ENCODE results near the gene ZNF532.
A peak's percentile ranks its signal among the peaks of the same experiment; 100 is the strongest.
"Not testable (repeated sequence)": the region's sequence is repeated elsewhere in the genome, so short reads cannot be mapped to it uniquely, and the experiment has no call there.

ZNF532 gene

GRCh38 chr18:58905777-58906428, 41.2 kb downstream of the ZNF532 start:
- no peak for DNase-seq

DNA sequence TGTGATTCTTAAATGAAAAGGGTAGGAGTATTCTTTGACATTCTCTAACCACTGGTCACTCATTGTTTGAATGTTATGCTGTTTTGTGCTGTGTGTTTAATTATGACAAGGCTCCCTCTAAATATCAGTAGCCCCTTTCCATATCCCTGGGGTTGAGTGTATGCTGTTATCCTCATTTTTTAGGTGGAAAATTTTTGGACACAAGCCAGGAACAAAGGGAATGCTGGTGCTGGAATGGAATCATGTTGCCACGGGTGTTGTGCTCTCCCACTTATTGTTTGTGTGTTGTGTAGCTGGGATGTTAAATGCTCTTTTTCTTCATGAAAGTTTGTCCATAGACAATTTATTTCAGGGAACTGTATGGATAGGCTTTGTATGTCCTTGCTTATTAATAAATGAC, 43.3 kb downstream of the ZNF532 start:
- no peak for DNase-seq

GRCh38 chr18:58909521-58909920, 44.8 kb downstream of the ZNF532 start:
- no peak for DNase-seq

GRCh38 chr18:58911241-58911640, 46.6 kb downstream of the ZNF532 start:
- no peak for DNase-seq

DNA sequence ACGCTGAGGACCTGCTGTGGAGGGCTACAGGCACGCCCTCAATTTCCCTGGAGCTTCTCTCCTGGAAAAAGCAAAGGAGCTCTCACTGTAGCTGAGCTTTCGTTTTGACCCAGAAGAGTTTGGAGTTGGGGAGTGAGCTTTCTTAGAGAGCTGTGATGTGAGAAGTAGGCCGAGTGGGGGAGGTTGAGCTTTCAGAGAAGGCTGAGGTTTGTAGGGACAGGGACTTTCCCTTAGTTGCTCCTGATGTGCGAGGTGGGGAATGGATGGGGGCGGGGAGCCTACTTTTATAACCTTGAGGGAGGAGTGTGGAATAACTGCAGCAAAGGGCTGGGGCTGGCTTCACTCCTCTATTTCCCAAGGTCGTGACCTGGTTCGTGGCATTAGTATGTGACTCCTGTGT, 47.1 kb downstream of the ZNF532 start:
- no peak for DNase-seq

DNA sequence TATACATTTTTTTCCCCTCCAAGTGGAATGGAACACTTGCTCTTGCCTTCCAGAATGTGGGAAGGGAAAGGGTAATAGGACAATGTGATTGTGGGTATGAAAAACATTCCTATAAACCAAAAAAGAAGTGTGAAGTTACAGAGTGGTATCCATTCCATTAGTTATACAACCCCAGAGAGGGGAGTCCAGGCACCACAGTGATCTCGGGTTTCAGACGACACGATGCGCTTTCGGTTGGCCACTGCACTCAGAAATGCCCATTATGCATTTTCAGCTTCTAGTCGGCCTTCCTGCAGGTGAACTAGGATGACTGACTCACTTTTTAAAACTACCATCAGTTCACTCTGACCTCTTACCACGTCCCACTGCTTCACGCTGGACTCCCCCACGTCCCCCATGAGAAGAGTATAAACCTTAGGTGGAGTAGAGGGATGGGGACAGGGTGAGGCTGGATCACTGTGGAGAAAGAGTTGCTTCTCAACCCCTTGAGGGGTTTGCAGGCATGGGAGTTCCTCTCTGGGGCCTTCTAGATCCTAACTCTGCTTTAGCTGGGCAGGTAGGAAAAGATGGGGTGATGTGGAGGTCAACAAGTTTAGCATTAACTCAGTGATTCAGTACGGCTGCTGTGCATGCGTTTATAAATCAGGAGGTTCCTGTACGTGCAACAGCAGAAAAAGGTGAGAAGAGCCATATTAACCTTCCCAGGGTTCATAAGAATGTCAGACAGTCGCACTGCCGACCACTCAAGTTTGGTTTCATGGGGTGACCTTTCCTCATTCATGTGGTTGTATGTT, 50.5 kb downstream of the ZNF532 start:
- no peak for DNase-seq

DNA sequence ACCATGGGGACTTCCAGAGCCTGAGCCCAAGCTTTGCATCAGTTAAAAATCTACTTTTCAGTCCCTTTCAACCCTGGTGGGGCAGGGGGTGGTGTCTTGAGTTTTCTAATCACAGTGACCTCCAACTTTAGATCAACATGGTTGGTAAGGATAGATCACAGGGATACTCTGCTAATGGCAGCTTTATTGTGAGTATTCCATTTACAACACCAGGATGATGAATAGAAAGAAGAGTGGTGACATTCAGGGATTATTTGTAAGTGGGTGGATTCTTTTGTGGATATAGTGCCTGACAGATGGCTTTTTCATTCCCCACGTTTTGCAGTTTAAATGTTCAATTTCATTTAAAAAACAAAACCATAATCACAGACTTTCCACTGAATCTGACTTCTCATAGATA, 51.3 kb downstream of the ZNF532 start:
- DNase-seq: no peak

- not testable (repeated sequence) for DNase-seq
These were observed 55.3 kb downstream of the ZNF532 start for GRCh38 chr18:58919934-58920333.

DNA sequence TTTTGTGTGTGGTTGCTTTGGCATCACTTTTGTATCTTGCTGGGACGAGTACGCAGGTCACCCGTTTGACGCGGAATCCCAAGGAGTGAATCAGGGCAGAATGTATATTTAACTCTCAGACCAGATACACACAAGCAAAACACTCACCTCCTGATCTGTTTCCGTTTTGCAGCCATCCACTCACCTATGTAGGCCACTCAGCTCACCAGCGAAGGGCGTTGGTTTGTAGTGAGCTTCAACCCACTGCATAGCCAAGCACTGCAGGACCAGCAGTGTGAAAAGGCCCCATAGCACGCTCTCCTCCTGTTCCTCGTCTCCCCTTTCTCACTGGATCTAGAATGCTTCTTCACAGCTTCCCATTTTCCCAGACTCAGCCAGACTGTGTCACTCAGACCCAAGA, 58.3 kb downstream of the ZNF532 start:
- no peak for DNase-seq

DNA sequence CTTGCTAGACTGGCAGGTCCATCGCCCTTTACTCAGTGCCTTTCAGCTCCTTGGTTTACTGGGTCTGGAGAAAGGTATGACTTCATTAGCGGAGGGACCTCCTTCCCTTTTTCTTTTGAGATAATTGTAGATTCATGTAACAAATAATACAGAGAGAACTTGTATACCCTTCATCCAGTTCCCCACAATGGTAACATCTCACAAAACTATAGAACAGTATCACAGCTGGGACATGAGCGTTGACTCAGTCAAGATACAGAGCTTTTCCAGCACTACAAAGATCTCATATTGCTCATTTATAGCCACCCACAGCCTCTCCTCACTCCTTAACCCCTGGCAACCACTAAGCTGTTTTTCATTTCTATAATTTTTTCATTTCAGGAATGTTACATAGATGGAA, 59.8 kb downstream of the ZNF532 start:
- no peak for DNase-seq

DNA sequence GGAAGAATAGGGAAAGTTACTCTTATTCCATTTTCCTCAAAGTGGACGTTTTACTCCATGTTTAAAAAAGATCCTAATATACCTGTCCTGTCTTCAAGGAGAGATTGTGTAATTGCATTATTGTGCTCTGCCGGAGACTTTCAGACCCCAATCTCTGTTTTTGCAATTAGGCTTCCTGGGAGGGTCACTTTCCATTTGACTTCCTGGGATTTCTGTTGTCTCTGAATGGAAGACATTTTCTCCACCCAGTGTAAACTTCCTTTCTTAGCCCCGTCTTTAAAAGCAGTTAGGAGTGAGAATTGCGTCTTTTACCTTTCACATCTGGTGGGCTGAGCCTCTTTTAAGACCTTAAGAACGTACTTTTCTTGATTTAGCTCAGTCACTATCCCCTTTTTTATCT, 63.0 kb downstream of the ZNF532 start:
- no peak for DNase-seq

DNA sequence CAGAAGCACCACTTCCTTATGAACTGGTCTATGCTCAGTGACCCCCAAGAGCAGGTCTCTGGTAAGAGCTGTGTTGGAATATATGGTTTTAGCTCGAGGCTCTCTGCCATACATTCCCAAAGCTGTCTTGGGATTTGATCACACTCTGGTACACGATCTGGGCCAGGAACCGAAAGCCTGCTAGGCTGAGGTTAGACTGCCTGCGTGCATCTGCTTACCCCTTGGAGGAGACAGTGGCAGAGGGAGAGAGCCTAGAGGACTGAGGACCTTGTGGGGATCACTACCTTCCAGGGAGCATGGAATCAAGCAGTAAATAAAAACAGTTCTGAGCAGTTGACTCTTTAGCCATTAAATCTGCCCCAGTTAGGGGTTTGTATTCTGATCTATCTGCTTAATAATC, 63.7 kb downstream of the ZNF532 start:
- DNase-seq: peak in 1 of 2 experiments; percentile 29

GRCh38 chr18:58929206-58929605, 64.5 kb downstream of the ZNF532 start:
- DNase-seq: no peak

DNA sequence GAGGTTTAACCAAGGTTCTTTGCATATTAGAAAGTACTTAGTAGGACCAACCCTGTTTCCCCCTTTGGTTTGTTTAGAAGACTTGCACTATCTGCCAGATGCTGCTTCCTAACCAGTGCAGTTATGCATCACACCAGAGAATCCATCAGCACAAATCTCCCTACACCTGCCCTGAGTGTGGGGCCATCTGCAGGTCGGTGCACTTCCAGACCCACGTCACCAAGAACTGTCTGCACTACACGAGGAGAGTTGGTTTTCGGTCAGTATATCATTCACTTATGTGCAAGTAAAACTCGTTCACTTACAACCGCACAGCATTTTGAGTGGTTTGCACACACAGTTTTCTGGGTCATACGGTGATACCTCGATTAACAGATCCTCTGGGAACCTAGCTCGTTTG, 69.7 kb downstream of the ZNF532 start:
- no peak for DNase-seq

GRCh38 chr18:58934933-58935577, 70.4 kb downstream of the ZNF532 start:
- no peak for DNase-seq

DNA sequence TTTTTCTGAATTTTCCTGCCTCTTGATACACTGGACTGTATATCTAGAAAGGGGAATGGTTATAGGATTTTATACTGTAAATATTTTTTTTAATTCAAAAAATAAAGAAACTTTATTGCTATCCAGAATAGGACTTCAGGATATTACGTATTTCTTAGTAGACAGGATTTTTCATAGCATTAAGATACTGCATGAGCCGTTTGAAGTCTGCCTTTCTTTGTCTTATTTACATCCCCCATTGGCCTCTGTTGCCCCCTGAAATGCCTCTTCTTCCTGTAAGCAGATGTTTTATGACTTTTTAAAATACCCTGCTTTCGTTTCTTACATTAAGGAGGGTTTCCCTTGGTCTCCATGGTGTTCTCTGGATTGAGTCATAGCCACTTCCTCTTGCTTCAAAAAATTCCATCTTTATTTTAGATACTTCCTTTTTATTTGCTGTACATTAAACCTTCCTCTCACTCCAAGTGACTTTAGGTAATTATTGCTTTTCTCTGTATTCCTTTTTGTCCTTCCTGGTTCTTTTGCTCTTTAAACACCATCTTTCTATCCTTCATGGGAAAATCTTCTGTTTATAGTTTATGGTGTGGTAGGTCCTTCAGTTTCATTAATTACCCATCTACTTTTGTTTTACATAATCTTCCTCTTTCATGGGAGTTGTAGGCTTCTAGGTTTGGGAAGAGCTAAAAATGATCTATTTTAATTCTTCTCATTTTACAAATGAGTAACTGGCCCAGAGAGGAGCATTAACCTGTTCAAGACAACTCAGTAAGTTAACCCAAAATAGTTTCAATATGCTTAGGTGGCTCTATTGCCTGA, 72.6 kb downstream of the ZNF532 start:
- no peak for DNase-seq

DNA sequence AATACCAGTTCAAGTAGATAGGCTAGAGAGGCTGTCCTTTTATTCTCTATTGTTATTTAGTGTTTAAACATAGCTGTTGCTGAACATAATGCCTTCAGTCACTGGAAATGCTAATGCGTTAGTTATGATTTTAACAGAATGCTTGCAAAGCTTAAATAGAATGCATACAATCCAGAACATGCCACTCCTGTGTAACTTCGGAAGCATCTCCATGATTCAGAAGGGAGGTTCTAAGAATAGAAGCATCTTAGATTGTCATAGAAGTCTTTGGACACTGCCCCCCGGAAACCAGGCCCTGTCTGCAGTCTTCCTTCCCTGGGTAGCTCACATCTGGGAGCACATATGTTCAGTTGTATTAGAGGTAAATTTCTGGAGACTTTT, 73.2 kb downstream of the ZNF532 start:
- no peak for DNase-seq

DNA sequence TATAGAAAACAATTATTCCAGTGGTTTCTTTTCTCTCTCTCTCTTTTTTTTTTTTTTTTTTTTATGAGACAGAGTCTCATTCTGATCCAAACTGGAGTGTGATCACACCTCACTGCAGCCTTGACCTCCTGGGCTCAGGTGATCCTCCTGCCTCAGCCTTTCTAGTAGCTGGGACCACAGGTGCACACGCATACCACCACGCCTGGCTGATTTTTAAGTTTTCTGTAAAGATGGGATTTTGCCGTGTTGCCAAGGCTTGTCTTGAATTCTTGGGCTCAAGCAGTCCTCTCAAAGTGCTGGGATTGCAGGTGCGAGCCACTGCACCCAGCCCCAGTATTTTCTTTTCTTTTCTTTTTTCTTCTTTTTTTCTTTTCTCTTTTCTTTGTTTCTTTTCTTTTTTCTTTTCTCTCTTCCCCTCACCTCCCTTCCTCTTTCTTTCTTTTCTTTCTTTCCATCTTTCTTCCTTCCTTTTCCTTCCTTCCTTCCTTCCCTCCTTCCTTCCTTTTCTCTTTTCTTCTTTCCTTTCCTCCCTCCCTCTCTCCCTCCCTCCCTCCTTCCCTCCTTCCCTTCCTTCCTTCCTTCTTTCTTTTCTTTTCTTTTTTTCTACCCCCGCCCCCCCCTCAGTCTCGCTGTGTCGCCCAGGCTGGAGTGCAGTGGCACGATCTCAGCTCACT, 76.9 kb downstream of the ZNF532 start:
- DNase-seq: no peak

DNA sequence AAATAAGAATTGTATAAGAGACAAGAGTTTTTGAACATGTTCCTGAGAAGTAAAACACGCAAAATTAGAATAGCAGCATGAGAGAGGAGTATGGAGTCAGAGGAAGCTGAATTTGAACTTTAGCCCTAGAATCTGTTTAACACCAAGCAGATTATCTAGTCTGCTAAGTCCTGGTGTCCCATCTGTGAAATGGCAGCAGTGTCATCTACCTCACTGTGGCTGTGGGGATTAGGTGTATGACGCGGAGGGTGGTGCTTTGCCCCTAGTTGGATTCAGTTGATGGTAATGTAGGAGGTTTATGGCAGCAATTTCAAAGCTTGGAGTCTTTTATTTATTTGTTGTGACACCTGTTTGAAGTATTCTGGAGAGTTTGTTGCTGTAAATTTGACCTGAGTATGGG, 79.2 kb downstream of the ZNF532 start:
- DNase-seq: no peak

DNA sequence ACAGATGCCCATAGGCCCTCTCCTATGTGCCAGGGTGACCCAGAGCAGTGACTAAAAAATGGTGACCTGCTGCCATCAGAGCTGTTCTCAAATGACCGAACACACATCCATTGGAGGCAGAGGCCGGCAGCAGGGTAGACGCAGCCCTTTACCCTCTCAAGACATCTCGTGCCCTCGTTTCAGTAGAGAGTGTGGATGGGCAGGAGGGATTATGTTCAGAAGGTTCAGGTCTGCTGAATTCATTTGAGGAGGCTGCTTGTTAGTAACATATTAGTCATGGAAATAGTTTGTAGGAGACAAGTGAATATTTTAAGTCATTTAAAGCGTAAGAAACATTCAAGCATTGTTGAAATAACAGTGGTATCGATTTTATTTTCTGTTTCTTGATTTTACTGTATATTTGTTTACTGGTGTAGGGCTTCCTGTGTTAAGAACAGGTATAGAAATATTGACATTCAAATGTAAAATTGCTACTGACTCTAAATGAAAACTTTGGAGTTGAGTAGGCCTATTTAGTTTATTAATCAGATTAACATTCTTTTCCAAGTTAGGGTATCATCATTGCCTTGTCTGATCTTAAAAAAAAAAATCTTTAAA, 82.6 kb downstream of the ZNF532 start:
- no peak for DNase-seq

- no peak for DNase-seq
These were observed 84.4 kb downstream of the ZNF532 start for GRCh38 chr18:58949031-58949430.

DNA sequence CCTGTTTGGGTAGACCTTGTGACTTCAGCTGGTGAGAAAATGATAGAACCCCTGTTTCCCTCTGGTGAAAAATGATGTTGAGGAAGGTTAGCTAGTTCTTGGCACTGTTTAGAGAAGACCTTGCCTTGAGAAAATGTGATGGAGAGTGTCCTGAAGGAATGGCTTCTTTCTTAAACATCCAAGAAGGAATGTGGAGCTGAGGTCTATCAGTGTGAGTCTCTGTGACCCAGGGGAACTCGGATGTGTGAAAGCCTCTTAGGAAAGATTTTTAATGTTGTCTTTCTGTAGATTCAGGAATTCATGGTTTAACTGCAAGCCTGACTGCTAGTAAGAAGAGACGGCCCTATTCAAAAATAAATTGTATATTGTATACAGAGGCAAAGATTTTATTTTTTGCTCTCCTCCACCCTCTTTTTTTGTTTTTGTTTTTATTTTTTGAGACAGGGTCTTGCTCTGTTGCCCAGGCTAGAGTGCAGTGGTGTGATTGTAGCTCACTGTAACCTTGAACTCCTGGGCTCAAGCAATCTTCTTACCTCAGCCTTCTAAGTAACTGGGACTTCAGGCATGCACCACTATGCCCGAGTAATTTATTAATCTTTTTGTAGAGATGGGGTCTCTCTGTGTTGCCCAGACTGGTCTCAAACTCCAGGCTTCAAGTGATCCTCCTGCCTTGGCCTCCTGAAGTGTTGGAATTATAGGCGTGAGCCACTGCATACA, 87.5 kb downstream of the ZNF532 start:
- no peak for DNase-seq

Data from cerebellar nuclear complex (tissue), 1 donor.